ENCODE data around the gene LRP2. TPM values are rescaled to one million over a fixed set of nuclear protein-coding genes. Genes with fewer than 3 reads are reported as not detected.
"Not testable (repeated sequence)": the region's sequence is repeated elsewhere in the genome, so short reads cannot be mapped to it uniquely, and the experiment has no call there.

The LRP2 gene
- polyA plus RNA-seq, 3 donors = 145 to 232 (median 204) TPM

GRCh38 chr2:169303579-169304305 lies 58.6 kb downstream of the LRP2 start:
- DNase-seq = no peak

- DNase-seq = no peak
Measured at GRCh38 chr2:169302364-169302763, 60.0 kb downstream of the LRP2 start.

GRCh38 chr2:169301596-169302335 lies 60.6 kb downstream of the LRP2 start:
- DNase-seq = no peak

GRCh38 chr2:169300636-169301530 lies 61.5 kb downstream of the LRP2 start:
- no peak for DNase-seq

GRCh38 chr2:169298007-169298406 lies 64.3 kb downstream of the LRP2 start:
- no peak for DNase-seq

- DNase-seq = no peak
Measured at GRCh38 chr2:169294001-169294675, 68.2 kb downstream of the LRP2 start.

- no peak for DNase-seq
Measured at GRCh38 chr2:169291517-169291916, 70.8 kb downstream of the LRP2 start.

GRCh38 chr2:169290433-169290832 lies 71.9 kb downstream of the LRP2 start:
- DNase-seq = no peak

GRCh38 chr2:169287666-169288065 lies 74.7 kb downstream of the LRP2 start:
- DNase-seq = no peak

- DNase-seq = no peak
Measured at GRCh38 chr2:169286624-169287231, 75.6 kb downstream of the LRP2 start.

- DNase-seq = peak; percentile 33
Measured at GRCh38 chr2:169285531-169286235, 76.7 kb downstream of the LRP2 start.

GRCh38 chr2:169280502-169280901 lies 81.8 kb downstream of the LRP2 start:
- DNase-seq = no peak

GRCh38 chr2:169275696-169276444 lies 86.5 kb downstream of the LRP2 start:
- no peak for DNase-seq

GRCh38 chr2:169272010-169272409 lies 90.3 kb downstream of the LRP2 start:
- no peak for DNase-seq

- DNase-seq = not testable (repeated sequence)
Measured at GRCh38 chr2:169270574-169270973, 91.8 kb downstream of the LRP2 start.

- no peak for DNase-seq
Measured at GRCh38 chr2:169265591-169265990, 96.7 kb downstream of the LRP2 start.

GRCh38 chr2:169260846-169261642 lies 101.3 kb downstream of the LRP2 start:
- no peak for DNase-seq

GRCh38 chr2:169260246-169260645 lies 102.1 kb downstream of the LRP2 start:
- no peak for DNase-seq

- DNase-seq = no peak
Measured at GRCh38 chr2:169259402-169259801, 102.9 kb downstream of the LRP2 start.
